B cell (primary cell): ENCODE measurements around the gene ZCCHC2. TPM values are rescaled to one million over a fixed set of nuclear protein-coding genes. Genes with fewer than 3 reads are reported as not detected.

Experiments
- ATAC-seq: fragments of 200-7000 bp; cut with Tn5 transposase; one replicate; pipeline ENCODE4 v1.10.0; 2021; ENCODE audit warnings: low read depth, mild to moderate bottlenecking, moderate number of reproducible peaks, moderate library complexity
- CTCF ChIA-PET: fragments of 350-600 bp; sonication (Branson Sonifier 250); formaldehyde crosslinking; loops from one replicate; lab custom pipeline; 2021; ENCODE audit warnings: antibody characterized with exemption, inconsistent platforms; lab: Charles Lee
- POLR2A ChIA-PET: fragments of 350-600 bp; sonication (Branson Sonifier 250); formaldehyde crosslinking; loops from one replicate; lab custom pipeline; 2021; ENCODE audit warnings: antibody characterized with exemption; lab: Charles Lee
- DNase-seq: peaks from one replicate; pipeline ENCODE4 v3.0.0; 2013
- H2AFZ ChIP-seq: 2 replicates; pipeline ENCODE4 v1.6.1; 2012; ENCODE audit warnings: mild to moderate bottlenecking, low read depth, low read length; ENCODE audit not compliant: insufficient read depth, poor library complexity, severe bottlenecking
- H3K27ac ChIP-seq, 2 donors: 1 replicate in 1 of 2; 2 replicates in 1 of 2; pipeline ENCODE4 v1.5.1; 2012 to 2013; ENCODE audit warnings: low read length in 2 of 2, mild to moderate bottlenecking in 2 of 2, moderate library complexity in 1 of 2
- H3K27me3 ChIP-seq, 4 experiments: fragments of 200-600 bp in 1 of 4; sonication (generic) in 1 of 4; replicated peaks in 1 of 4; 1 replicate in 2 of 4; 2 replicates in 2 of 4; pipeline versions ENCODE4 v1.6.1 to v1.7.0; 2013 to 2016; ENCODE audit warnings: low read length in 3 of 4, mild to moderate bottlenecking in 2 of 4, mixed read lengths in 1 of 4, moderate library complexity in 1 of 4; ENCODE audit not compliant: insufficient read depth in 4 of 4, control insufficient read depth in 3 of 4; ENCODE audit errors: control extremely low read depth in 1 of 4
- H3K36me3 ChIP-seq, 2 experiments: replicated peaks in 1 of 2; 1 replicate in 1 of 2; 2 replicates in 1 of 2; pipeline versions ENCODE4 v1.6.1 to v1.7.1; 2013; ENCODE audit warnings: low read length in 1 of 2; ENCODE audit not compliant: insufficient read depth in 2 of 2, control insufficient read depth in 1 of 2; ENCODE audit errors: control extremely low read depth in 1 of 2, extremely low read depth in 1 of 2
- H3K4me1 ChIP-seq, 2 donors: fragments of 200-600 bp in 1 of 2; sonication (generic) in 1 of 2; 1 replicate in 1 of 2; 2 replicates in 1 of 2; pipeline versions ENCODE4 v1.5.1 to v1.6.1; 2013 to 2017; ENCODE audit warnings: low read length in 2 of 2; ENCODE audit not compliant: control insufficient read depth in 2 of 2, insufficient read depth in 2 of 2
- H3K4me2 ChIP-seq: replicated peaks from 2 replicates; pipeline ENCODE3; 2012; ENCODE audit warnings: mild to moderate bottlenecking, low read depth, low read length; ENCODE audit not compliant: poor library complexity, severe bottlenecking
- H3K4me3 ChIP-seq, 5 experiments: fragments of 200-600 bp in 1 of 5; sonication (generic) in 1 of 5; 1 replicate in 3 of 5; 2 replicates in 2 of 5; pipeline versions ENCODE4 v1.5.1 to v1.7.0; 2011 to 2016; ENCODE audit warnings: low read length in 4 of 5, mild to moderate bottlenecking in 4 of 5, low read depth in 2 of 5, control low read depth in 1 of 5, moderate library complexity in 1 of 5; ENCODE audit not compliant: insufficient read depth in 1 of 5; ENCODE audit errors: control extremely low read depth in 1 of 5, extremely low read depth in 1 of 5
- H3K79me2 ChIP-seq: fragments of 200-600 bp; sonication (generic); one replicate; pipeline ENCODE4 v1.6.0; 2016; ENCODE audit warnings: low read length; ENCODE audit not compliant: control insufficient read depth, insufficient read depth
- H3K9ac ChIP-seq: fragments of 200-600 bp; sonication (generic); 2 replicates; pipeline ENCODE4 v1.6.1; 2017; ENCODE audit warnings: mild to moderate bottlenecking, low read length, moderate library complexity
- H3K9me3 ChIP-seq, 3 donors: one replicate each; pipeline versions ENCODE4 v1.6.1 to v1.7.1; 2013; ENCODE audit warnings: low read length in 2 of 3; ENCODE audit not compliant: control insufficient read depth in 2 of 3, insufficient read depth in 1 of 3; ENCODE audit errors: control extremely low read depth in 1 of 3
- H4K20me1 ChIP-seq: 2 replicates; pipeline ENCODE4 v1.6.0; 2012; ENCODE audit warnings: mild to moderate bottlenecking, low read length; ENCODE audit not compliant: insufficient read depth, control insufficient read depth, poor library complexity, severe bottlenecking
- H3K27ac Mint-ChIP-seq: one replicate; pipeline ENCODE4 v1.8.0; 2021; ENCODE audit warnings: mixed read lengths
- H3K27me3 Mint-ChIP-seq: one replicate; pipeline ENCODE4 v1.8.0; 2021; ENCODE audit warnings: mixed read lengths
- H3K4me1 Mint-ChIP-seq: one replicate; pipeline ENCODE4 v1.8.0; 2021; ENCODE audit warnings: mixed read lengths
- H3K4me3 Mint-ChIP-seq: one replicate; pipeline ENCODE4 v1.8.0; 2021; ENCODE audit warnings: mixed read lengths
- H3K9me3 Mint-ChIP-seq: one replicate; pipeline ENCODE4 v1.8.0; 2022; ENCODE audit warnings: mixed read lengths; ENCODE audit not compliant: insufficient read depth
- EZH2 ChIP-seq: IDR thresholded peaks from 2 replicates; pipeline ENCODE4 v1.6.1; 2012; ENCODE audit warnings: borderline replicate concordance, low read depth, mild to moderate bottlenecking, moderate library complexity, low read length; ENCODE audit not compliant: insufficient read depth, poor library complexity, severe bottlenecking
- WGBS: methylation state at CpG from one replicate; pipeline ENCODE4 v1.1.5; 2013; ENCODE audit warnings: missing lambda C conversion rate; ENCODE audit not compliant: insufficient coverage; 5-methylcytosine and 5-hydroxymethylcytosine counted together
- intact Hi-C: fragments of 100-400 bp; cut with micrococcal nuclease; formaldehyde crosslinking; loops from one replicate; pipeline ENCODE4 v1.10.0; 2022
- polyA plus RNA-seq: library from polyadenylated mRNA; depleted of rRNA; stranded (reverse); fragments of >200 nt; gene quantifications from 2 replicates; pipeline ENCODE4 v1.2.3, GENCODE V29; 2012
- total RNA-seq, 2 donors: library from RNA; stranded (reverse); fragments of 120-200 nt in 1 of 2; gene quantifications; 1 replicate in 1 of 2; 2 replicates in 1 of 2; pipeline versions ENCODE4 v1.2.3 to v1.2.4, GENCODE V29; 2013 to 2022
- TF ChIP-seq, protein P1 (sequence below): fragments of 200-600 bp; IDR thresholded peaks from one replicate; pipeline ENCODE4 v1.8.0; 2022; ENCODE audit warnings: antibody characterized with exemption, mild to moderate bottlenecking

ZCCHC2 gene
- total and polyA plus RNA-seq, 2 donors (not counting 1 experiment from before 2014, with no cell fraction given): 24.5 to 53.7 TPM

DNA sequence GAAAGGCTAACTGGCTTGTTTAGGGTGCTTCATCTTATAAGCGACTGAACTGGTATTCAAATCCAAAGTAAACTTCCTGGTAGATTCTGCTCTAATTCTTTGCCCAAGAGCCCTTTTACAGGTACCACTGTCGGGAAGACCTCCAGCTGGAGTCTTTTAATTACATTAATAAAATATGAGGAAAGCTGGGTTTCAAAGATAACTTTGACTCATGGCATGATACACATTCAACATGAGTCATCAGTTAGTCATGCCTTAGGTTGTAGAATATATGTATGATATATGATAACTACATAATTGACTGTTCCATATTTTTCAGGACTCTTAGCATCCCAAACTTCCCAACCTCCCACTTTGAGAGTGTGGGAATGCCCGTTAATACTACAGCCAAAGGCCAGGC lies 32.3 kb downstream of the ZCCHC2 start:
- Histone ChIP-seq H3K4me2 (no peak overlapping the region), H3K27ac (no peak overlapping the region), H3K9ac (no peak overlapping the region), H3K4me1 (peaks cover 10% of the 10 kb centered on the region in 2 donors), H3K4me3 (no peak overlapping the region), H3K9me3 (no peaks in the 10 kb centered on the region), H4K20me1 (no peaks in the 10 kb centered on the region), H3K36me3 (peaks cover 21 to 57% of the 10 kb centered on the region in 2 experiments), H3K79me2 (no peaks in the 10 kb centered on the region), H3K27me3 (no peaks in the 10 kb centered on the region), H2AFZ (no peak overlapping the region)
- ATAC-seq: no peak
- DNase-seq: no peak
- ChIA-PET POLR2A (no interaction called here), CTCF (interaction anchor here (1.4 kb wide), 1 partner anchor 428 kb away, joined by 4 read pairs; no protein-coding TSS in a partner anchor)
- Mint-ChIP-seq H3K27ac (no peak overlapping the region), H3K27me3 (no peaks in the 10 kb centered on the region), H3K9me3 (no peaks in the 10 kb centered on the region), H3K4me1 (peaks cover 26% of the 10 kb centered on the region), H3K4me3 (no peak overlapping the region)
- TF ChIP-seq EZH2: no peak
- TF ChIP-seq, protein P1, sequence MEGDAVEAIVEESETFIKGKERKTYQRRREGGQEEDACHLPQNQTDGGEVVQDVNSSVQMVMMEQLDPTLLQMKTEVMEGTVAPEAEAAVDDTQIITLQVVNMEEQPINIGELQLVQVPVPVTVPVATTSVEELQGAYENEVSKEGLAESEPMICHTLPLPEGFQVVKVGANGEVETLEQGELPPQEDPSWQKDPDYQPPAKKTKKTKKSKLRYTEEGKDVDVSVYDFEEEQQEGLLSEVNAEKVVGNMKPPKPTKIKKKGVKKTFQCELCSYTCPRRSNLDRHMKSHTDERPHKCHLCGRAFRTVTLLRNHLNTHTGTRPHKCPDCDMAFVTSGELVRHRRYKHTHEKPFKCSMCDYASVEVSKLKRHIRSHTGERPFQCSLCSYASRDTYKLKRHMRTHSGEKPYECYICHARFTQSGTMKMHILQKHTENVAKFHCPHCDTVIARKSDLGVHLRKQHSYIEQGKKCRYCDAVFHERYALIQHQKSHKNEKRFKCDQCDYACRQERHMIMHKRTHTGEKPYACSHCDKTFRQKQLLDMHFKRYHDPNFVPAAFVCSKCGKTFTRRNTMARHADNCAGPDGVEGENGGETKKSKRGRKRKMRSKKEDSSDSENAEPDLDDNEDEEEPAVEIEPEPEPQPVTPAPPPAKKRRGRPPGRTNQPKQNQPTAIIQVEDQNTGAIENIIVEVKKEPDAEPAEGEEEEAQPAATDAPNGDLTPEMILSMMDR: no peak
- WGBS: 100% methylated on average over 2 of the region's 3 CpGs
- intact Hi-C loops: no loop called here

DNA sequence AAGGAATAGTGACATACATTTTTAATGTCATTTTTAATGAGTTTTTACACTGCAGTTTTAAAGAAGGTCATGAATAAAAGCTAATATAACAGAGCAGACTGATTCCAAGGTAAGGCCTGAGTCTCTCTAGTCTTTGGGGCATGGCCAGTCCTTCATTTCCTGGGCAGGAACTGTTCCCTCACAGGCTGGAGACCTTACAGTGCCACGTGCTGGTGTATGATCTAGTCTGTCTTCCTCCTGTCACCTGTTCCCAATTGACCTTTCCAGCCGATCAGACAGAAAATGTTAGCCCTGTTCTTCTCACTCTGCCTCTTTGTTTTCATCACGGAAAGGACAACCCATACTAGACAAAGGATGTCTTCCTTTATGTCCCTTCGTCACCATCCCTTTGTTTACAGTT lies 33.6 kb downstream of the ZCCHC2 start:
- CTCF ChIA-PET: interaction anchor here (0.9 to 1.4 kb wide), 4 partner anchors 9 to 426 kb away, joined by 3 to 4 read pairs (median 4); no protein-coding TSS in a partner anchor
- 98% methylated on average over 4 of the region's 4 CpGs for WGBS
- Histone ChIP-seq H2AFZ (no peak overlapping the region), H3K79me2 (no peaks in the 10 kb centered on the region), H3K36me3 (peaks cover 22 to 56% of the 10 kb centered on the region in 2 experiments), H3K4me1 (peaks cover 10% of the 10 kb centered on the region in 2 donors), H3K27me3 (no peaks in the 10 kb centered on the region), H4K20me1 (no peaks in the 10 kb centered on the region), H3K9ac (no peak overlapping the region), H3K9me3 (no peaks in the 10 kb centered on the region), H3K27ac (no peak overlapping the region), H3K4me2 (no peak overlapping the region), H3K4me3 (no peak overlapping the region)
- Mint-ChIP-seq H3K27ac (peak overlapping the region; percentile 47), H3K4me3 (no peak overlapping the region), H3K4me1 (peaks cover 26% of the 10 kb centered on the region), H3K9me3 (no peaks in the 10 kb centered on the region), H3K27me3 (no peaks in the 10 kb centered on the region)
- TF ChIP-seq, protein P1: no peak
- TF ChIP-seq EZH2: no peak
- ATAC-seq: no peak
- POLR2A ChIA-PET: no interaction called here
- intact Hi-C loops: no loop called here
- no peak for DNase-seq
